Panc1 (cell line): ENCODE results near the gene GAS7.

Source experiments
- POLR2AphosphoS5 ChIP-seq: IDR thresholded peaks from 2 replicates; pipeline ENCODE4 v1.6.1; 2012; ENCODE audit warnings: mild to moderate bottlenecking, low read depth, low read length, moderate library complexity
- TF ChIP-seq, protein P1 (sequence below): fragments of 450-650 bp; IDR thresholded peaks from 2 replicates; pipeline ENCODE4 v1.5.1; 2017; ENCODE audit warnings: mild to moderate bottlenecking

DNA sequence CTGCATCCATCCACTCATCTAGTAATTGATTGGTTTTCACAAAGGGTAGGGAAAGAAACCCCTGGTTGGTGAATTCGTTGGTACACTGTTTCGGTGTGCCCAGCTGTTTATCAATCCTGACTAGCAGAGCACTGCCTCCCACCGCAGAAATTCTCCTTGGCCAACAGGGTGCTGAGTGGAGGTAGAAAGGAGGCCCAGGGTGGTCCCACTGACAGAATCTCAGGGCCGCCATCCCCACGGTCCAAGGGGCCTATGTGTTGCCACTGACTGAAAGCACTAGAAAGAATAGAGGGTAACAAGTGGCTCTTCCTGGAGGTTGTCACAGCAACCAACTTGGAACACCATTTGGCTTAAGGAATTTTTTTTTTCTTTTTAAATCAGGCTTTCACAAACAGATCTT, 284.9 kb downstream of the GAS7 start:
- TF ChIP-seq, protein P1, sequence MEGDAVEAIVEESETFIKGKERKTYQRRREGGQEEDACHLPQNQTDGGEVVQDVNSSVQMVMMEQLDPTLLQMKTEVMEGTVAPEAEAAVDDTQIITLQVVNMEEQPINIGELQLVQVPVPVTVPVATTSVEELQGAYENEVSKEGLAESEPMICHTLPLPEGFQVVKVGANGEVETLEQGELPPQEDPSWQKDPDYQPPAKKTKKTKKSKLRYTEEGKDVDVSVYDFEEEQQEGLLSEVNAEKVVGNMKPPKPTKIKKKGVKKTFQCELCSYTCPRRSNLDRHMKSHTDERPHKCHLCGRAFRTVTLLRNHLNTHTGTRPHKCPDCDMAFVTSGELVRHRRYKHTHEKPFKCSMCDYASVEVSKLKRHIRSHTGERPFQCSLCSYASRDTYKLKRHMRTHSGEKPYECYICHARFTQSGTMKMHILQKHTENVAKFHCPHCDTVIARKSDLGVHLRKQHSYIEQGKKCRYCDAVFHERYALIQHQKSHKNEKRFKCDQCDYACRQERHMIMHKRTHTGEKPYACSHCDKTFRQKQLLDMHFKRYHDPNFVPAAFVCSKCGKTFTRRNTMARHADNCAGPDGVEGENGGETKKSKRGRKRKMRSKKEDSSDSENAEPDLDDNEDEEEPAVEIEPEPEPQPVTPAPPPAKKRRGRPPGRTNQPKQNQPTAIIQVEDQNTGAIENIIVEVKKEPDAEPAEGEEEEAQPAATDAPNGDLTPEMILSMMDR = no peak
- TF ChIP-seq POLR2AphosphoS5 = no peak
